OCI-LY7 (cell line): ENCODE results near the gene PRLR. TPM values are rescaled to one million over a fixed set of nuclear protein-coding genes. Genes with fewer than 3 reads are reported as not detected.

Experiments
- BruUV-seq: library from RNA; stranded (reverse); fragments of 400-500 nt; replicated peaks from 2 replicates; lab custom pipeline; 2021; lab: Mats Ljungman, UMichigan
- CTCF ChIA-PET: fragments of 300-600 bp; sonication (Branson Sonifier 250); formaldehyde crosslinking; loops from one replicate; lab custom pipeline; 2022; ENCODE audit warnings: antibody characterized with exemption; ENCODE audit not compliant: unreplicated experiment; lab: Charles Lee
- POLR2A ChIA-PET: fragments of 300-600 bp; sonication (Branson Sonifier 250); formaldehyde crosslinking; loops from one replicate; lab custom pipeline; 2022; ENCODE audit warnings: antibody characterized with exemption; lab: Charles Lee
- DNase-seq: peaks from one replicate; pipeline ENCODE4 v3.0.0-alpha.2; 2015; ENCODE audit warnings: low spot score
- H2AFZ ChIP-seq: fragments of 200-600 bp; sonication (generic), shearing (Covaris generic); 2 replicates; pipeline ENCODE4 v1.6.1; 2014; ENCODE audit warnings: mild to moderate bottlenecking, antibody characterized with exemption, low read length, moderate library complexity
- H3K27ac ChIP-seq: fragments of 200-600 bp; sonication (generic); 2 replicates; pipeline ENCODE4 v1.5.1; 2014; ENCODE audit warnings: mixed run types, low read depth, mild to moderate bottlenecking, moderate library complexity, low read length, inconsistent platforms; ENCODE audit not compliant: poor library complexity, severe bottlenecking
- H3K36me3 ChIP-seq: fragments of 200-600 bp; sonication (generic); 2 replicates; pipeline ENCODE4 v1.6.1; 2014; ENCODE audit warnings: mild to moderate bottlenecking, antibody characterized with exemption, low read length, moderate library complexity, mixed read lengths; ENCODE audit not compliant: insufficient read depth
- H3K4me1 ChIP-seq: fragments of 200-600 bp; sonication (generic); 2 replicates; pipeline ENCODE4 v1.5.1; 2014; ENCODE audit warnings: mild to moderate bottlenecking, low read length; ENCODE audit not compliant: insufficient read depth, poor library complexity, severe bottlenecking
- H3K4me2 ChIP-seq: fragments of 200-600 bp; sonication (generic); 2 replicates; pipeline ENCODE4 v1.6.1; 2014; ENCODE audit warnings: mild to moderate bottlenecking, low read length
- H3K4me3 ChIP-seq: fragments of 200-600 bp; sonication (generic); 2 replicates; pipeline ENCODE4 v1.5.1; 2014; ENCODE audit warnings: mild to moderate bottlenecking, low read depth, low read length; ENCODE audit not compliant: poor library complexity, severe bottlenecking
- H3K79me2 ChIP-seq: fragments of 200-600 bp; sonication (generic); 2 replicates; pipeline ENCODE4 v1.6.1; 2016; ENCODE audit warnings: low read depth, mild to moderate bottlenecking, low read length, moderate library complexity, mixed read lengths; ENCODE audit not compliant: insufficient read depth
- H3K9me2 ChIP-seq: fragments of 200-600 bp; sonication (generic); 2 replicates; pipeline ENCODE4 v1.6.1; 2016; ENCODE audit warnings: mild to moderate bottlenecking, low read length, mixed read lengths; ENCODE audit not compliant: insufficient read depth
- H3K9me3 ChIP-seq: fragments of 200-600 bp; sonication (generic); 2 replicates; pipeline ENCODE4 v1.6.1; 2014; ENCODE audit warnings: mild to moderate bottlenecking, mixed run types, low read length, mixed read lengths
- H4K20me1 ChIP-seq: fragments of 200-600 bp; sonication (generic); 2 replicates; pipeline ENCODE4 v1.6.1; 2014; ENCODE audit warnings: mild to moderate bottlenecking, antibody characterized with exemption, low read length, moderate library complexity, mixed read lengths; ENCODE audit not compliant: insufficient read depth
- EZH2phosphoT487 ChIP-seq: fragments of 200-600 bp; sonication (generic); IDR thresholded peaks from 2 replicates; pipeline ENCODE4 v1.6.1; 2018; ENCODE audit warnings: low read depth, borderline replicate concordance, mild to moderate bottlenecking, mixed run types, antibody characterized with exemption, low read length, moderate library complexity, mixed read lengths
- intact Hi-C: fragments of 100-400 bp; cut with micrococcal nuclease; formaldehyde crosslinking; loops from one replicate; pipeline ENCODE4 v1.10.0; 2022; ENCODE audit not compliant: unreplicated experiment
- total RNA-seq, 2 experiments: library from RNA; depleted of rRNA in 1 of 2; stranded (reverse); fragments of >200 nt in 1 of 2; shearing (Covaris generic) in 1 of 2; gene quantifications; 2 replicates each; pipeline ENCODE4 v1.2.3, GENCODE V29; 2014 to 2022
- TF ChIP-seq, protein P1 (sequence below): fragments of 200-600 bp; sonication (generic); conservative IDR thresholded peaks from 2 replicates; pipeline ENCODE4 v1.5.1; 2014; ENCODE audit warnings: mild to moderate bottlenecking, antibody characterized with exemption, low read length, moderate library complexity, mixed read lengths

PRLR gene
- total RNA-seq, 2 experiments from 2014 or later, result not detected

DNA sequence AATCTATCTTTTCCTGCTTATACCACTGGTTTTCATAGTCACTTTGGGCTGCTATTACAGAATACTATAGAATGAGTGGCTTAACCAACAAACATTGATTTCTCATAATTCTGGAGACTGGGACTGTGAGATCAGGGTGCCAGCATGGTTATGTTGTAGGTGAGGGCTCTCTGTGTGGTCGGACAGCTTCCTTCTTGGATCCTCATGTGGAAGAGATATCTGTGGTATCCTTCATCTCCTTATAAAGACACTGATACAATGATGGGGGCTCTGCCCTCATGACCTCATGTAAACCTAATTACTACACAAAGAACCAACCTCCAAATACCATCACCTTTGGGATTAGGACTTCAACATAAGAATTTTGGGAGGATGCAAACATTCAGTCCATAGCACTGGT lies 13.9 kb upstream of the PRLR start:
- Histone ChIP-seq H3K36me3 (no peaks in the 10 kb centered on the region), H3K4me1 (no peaks in the 10 kb centered on the region), H4K20me1 (no peaks in the 10 kb centered on the region), H2AFZ (no peak overlapping the region), H3K79me2 (no peaks in the 10 kb centered on the region), H3K4me2 (no peak overlapping the region), H3K9me3 (no peaks in the 10 kb centered on the region), H3K9me2 (no peaks in the 10 kb centered on the region), H3K4me3 (no peak overlapping the region), H3K27ac (no peak overlapping the region)
- ChIA-PET CTCF (no interaction called here), POLR2A (no interaction called here)
- no TSS peak for BruUV-seq
- no peak for DNase-seq
- TF ChIP-seq, protein P1, sequence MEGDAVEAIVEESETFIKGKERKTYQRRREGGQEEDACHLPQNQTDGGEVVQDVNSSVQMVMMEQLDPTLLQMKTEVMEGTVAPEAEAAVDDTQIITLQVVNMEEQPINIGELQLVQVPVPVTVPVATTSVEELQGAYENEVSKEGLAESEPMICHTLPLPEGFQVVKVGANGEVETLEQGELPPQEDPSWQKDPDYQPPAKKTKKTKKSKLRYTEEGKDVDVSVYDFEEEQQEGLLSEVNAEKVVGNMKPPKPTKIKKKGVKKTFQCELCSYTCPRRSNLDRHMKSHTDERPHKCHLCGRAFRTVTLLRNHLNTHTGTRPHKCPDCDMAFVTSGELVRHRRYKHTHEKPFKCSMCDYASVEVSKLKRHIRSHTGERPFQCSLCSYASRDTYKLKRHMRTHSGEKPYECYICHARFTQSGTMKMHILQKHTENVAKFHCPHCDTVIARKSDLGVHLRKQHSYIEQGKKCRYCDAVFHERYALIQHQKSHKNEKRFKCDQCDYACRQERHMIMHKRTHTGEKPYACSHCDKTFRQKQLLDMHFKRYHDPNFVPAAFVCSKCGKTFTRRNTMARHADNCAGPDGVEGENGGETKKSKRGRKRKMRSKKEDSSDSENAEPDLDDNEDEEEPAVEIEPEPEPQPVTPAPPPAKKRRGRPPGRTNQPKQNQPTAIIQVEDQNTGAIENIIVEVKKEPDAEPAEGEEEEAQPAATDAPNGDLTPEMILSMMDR, result no peak
- TF ChIP-seq EZH2phosphoT487, result no peak
- intact Hi-C loops, result loop anchor here (10.0 kb wide), 1 partner anchor 701 kb away; no protein-coding TSS in a partner anchor

DNA sequence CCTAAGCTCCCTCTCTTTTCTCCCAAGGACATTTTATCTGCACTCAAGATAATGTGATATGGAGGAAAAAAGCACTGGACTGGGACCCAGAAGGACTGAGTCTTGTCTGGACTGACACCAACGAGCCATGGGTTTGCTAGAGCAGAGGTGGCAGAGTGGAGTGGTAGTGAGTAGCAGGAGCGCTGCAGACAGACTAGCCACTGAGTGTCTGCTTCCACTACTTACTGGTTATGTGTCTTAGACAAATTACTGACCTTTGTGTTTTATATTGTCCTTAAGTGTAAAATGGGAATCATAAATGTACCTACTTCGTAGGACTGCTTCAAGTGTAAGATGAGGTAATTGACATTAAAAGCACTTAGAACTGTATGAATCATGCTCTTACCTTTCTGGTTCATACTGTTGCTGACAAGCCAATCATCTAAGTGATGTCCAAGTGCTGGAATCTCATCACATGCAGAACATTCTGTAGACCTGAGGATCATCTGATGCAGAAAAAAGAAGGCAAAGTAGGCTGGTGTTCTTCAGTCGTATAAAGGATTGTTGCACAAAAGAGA lies 12.5 kb upstream of the PRLR start:
- BruUV-seq, result no TSS peak
- CTCF ChIA-PET, result no interaction called here
- Histone ChIP-seq H3K36me3 (no peaks in the 10 kb centered on the region), H3K4me2 (no peak overlapping the region), H2AFZ (no peak overlapping the region), H3K4me3 (no peak overlapping the region), H3K4me1 (no peaks in the 10 kb centered on the region), H3K9me2 (no peaks in the 10 kb centered on the region), H4K20me1 (no peaks in the 10 kb centered on the region), H3K27ac (no peak overlapping the region), H3K9me3 (no peaks in the 10 kb centered on the region), H3K79me2 (no peaks in the 10 kb centered on the region)
- POLR2A ChIA-PET, result interaction anchor here (0.6 to 1.0 kb wide), 2 partner anchors 12 to 189 kb away, joined by 3 to 4 read pairs; no protein-coding TSS in a partner anchor
- intact Hi-C loops, result loop anchor here (10.0 kb wide), 1 partner anchor 702 kb away; no protein-coding TSS in a partner anchor
- TF ChIP-seq EZH2phosphoT487, result no peak
- TF ChIP-seq, protein P1, result no peak
- DNase-seq, result no peak

DNA sequence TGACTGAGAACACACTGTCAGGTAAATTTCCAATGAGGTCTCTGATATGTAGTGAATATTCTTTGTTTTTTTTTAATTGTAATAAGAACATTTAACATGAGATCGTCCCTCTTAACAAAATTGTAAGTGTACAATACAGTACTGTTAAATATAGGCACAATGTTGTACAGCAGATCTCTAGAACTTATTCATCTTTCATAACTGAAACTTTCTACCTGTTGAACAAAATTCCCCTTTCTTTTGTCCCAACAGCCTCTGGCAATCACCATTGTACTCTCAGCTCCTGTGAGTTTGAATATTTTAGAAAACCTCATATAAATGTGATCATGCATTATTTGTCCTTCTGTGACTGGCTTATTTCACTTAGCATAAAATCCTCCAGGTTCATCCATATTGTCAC lies 10.6 kb upstream of the PRLR start:
- no peak for DNase-seq
- H3K79me2 ChIP-seq, result no peaks in the 10 kb centered on the region
- TF ChIP-seq, protein P1, result no peak
- no peak for TF ChIP-seq EZH2phosphoT487
- H3K9me3 ChIP-seq, result no peaks in the 10 kb centered on the region
- no peak overlapping the region for H2AFZ ChIP-seq
- CTCF ChIA-PET, result no interaction called here
- no peak overlapping the region for H3K27ac ChIP-seq
- no peaks in the 10 kb centered on the region for H3K4me1 ChIP-seq
- no TSS peak for BruUV-seq
- POLR2A ChIA-PET, result no interaction called here
- H4K20me1 ChIP-seq, result no peaks in the 10 kb centered on the region
- intact Hi-C loops, result loop anchor here (10.0 kb wide), 1 partner anchor 704 kb away; no protein-coding TSS in a partner anchor
- H3K9me2 ChIP-seq, result no peaks in the 10 kb centered on the region
- H3K4me2 ChIP-seq, result no peak overlapping the region
- no peaks in the 10 kb centered on the region for H3K36me3 ChIP-seq
- no peak overlapping the region for H3K4me3 ChIP-seq
